ENCODE data around the gene RBM38.

- TF ChIP-seq, protein P1, sequence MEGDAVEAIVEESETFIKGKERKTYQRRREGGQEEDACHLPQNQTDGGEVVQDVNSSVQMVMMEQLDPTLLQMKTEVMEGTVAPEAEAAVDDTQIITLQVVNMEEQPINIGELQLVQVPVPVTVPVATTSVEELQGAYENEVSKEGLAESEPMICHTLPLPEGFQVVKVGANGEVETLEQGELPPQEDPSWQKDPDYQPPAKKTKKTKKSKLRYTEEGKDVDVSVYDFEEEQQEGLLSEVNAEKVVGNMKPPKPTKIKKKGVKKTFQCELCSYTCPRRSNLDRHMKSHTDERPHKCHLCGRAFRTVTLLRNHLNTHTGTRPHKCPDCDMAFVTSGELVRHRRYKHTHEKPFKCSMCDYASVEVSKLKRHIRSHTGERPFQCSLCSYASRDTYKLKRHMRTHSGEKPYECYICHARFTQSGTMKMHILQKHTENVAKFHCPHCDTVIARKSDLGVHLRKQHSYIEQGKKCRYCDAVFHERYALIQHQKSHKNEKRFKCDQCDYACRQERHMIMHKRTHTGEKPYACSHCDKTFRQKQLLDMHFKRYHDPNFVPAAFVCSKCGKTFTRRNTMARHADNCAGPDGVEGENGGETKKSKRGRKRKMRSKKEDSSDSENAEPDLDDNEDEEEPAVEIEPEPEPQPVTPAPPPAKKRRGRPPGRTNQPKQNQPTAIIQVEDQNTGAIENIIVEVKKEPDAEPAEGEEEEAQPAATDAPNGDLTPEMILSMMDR (IDR thresholded peaks at IDR 0.05 in 2 of 3, conservative IDR thresholded peaks at IDR 0.05 in 1 of 3; ENCODE audit: insufficient read depth in 2 of 3, low read depth in 1 of 3, low read length in 3 of 3) = no peak
- TF ChIP-seq ZNF79 (CRISPR knock-in tag; IDR thresholded peaks at IDR 0.05; ENCODE audit: low read depth) (no peak), SOX6 (IDR thresholded peaks at IDR 0.05) (no peak), HMGXB4 (CRISPR knock-in tag; IDR thresholded peaks at IDR 0.05) (no peak), TAF1 (IDR thresholded peaks at IDR 0.05; ENCODE audit: control insufficient read depth, extremely low read depth, insufficient read depth, low read length, severe bottlenecking) (no peak)
Observed at GRCh38 chr20:57399587-57400155, 8.5 kb downstream of the RBM38 start.
